Measurements from ENCODE around the gene LPIN1.

GRCh38 chr2:11864724-11865123 lies 118.3 kb downstream of the LPIN1 start:
- no peak for TF ChIP-seq MAX (CRISPR knock-in tag; IDR thresholded peaks at IDR 0.05)
- no peak for TF ChIP-seq CTCF (IDR thresholded peaks at IDR 0.05)
- TF ChIP-seq FOXJ3 (CRISPR knock-in tag; IDR thresholded peaks at IDR 0.05; ENCODE audit: borderline replicate concordance): no peak
- TF ChIP-seq AR (CRISPR knock-in tag; IDR thresholded peaks at IDR 0.05): no peak
- TF ChIP-seq ERG (CRISPR knock-in tag; IDR thresholded peaks at IDR 0.05): no peak
- no peak for TF ChIP-seq ETV6 (CRISPR knock-in tag; IDR thresholded peaks at IDR 0.05)
- TF ChIP-seq ZNF263 (CRISPR knock-in tag; IDR thresholded peaks at IDR 0.05; ENCODE audit: low read depth): no peak
- no peak for TF ChIP-seq E2F1 (CRISPR knock-in tag; IDR thresholded peaks at IDR 0.05)
- no peak for TF ChIP-seq ZNF416 (CRISPR knock-in tag; IDR thresholded peaks at IDR 0.05)
- no peak for TF ChIP-seq PREB (CRISPR knock-in tag; IDR thresholded peaks at IDR 0.05; ENCODE audit: borderline replicate concordance)
- no peak for TF ChIP-seq CREB1 (CRISPR knock-in tag; IDR thresholded peaks at IDR 0.05)
- TF ChIP-seq GABPB1 (CRISPR knock-in tag; IDR thresholded peaks at IDR 0.05): no peak
